SK-N-MC (cell line): ENCODE measurements around the gene PPEF2.
"Not testable (repeated sequence)": the region's sequence is repeated elsewhere in the genome, so short reads cannot be mapped to it uniquely, and the experiment has no call there.

Experiments used
- DNase-seq: peaks from one replicate; pipeline ENCODE4 v3.0.0-alpha.2; 2011; ENCODE audit warnings: low read depth, low spot score
- H3K27ac ChIP-seq: fragments of 200-600 bp; sonication (generic); 2 replicates; pipeline ENCODE4 v1.5.1; 2016; ENCODE audit warnings: mixed run types
- H3K36me3 ChIP-seq: fragments of 200-600 bp; sonication (generic); 2 replicates; pipeline ENCODE4 v1.6.1; 2017; ENCODE audit warnings: antibody characterized with exemption, low read length, mixed read lengths; ENCODE audit not compliant: insufficient read depth
- H3K4me3 ChIP-seq: fragments of 200-600 bp; sonication (generic); 2 replicates; pipeline ENCODE4 v1.5.1; 2016
- H3K9ac ChIP-seq: fragments of 200-600 bp; sonication (generic); 2 replicates; pipeline ENCODE4 v1.8.0; 2017; ENCODE audit warnings: mixed run types, mixed read lengths; ENCODE audit not compliant: insufficient read length
- H3K9me3 ChIP-seq: fragments of 200-600 bp; sonication (generic); 2 replicates; pipeline ENCODE4 v1.6.1; 2017; ENCODE audit warnings: low read depth, mild to moderate bottlenecking, antibody characterized with exemption, low read length, moderate library complexity, mixed read lengths
- EZH2 ChIP-seq: fragments of 200-600 bp; sonication (generic); IDR thresholded peaks from one replicate; pipeline ENCODE4 v1.6.1; 2017; ENCODE audit warnings: antibody characterized with exemption
- FOXP2 ChIP-seq: optimal IDR thresholded peaks from 2 replicates; pipeline ENCODE3; 2011; ENCODE audit warnings: mild to moderate bottlenecking, moderate library complexity; ENCODE audit not compliant: insufficient read depth; ENCODE audit errors: extremely low read length, control extremely low read depth
- POLR2AphosphoS5 ChIP-seq: IDR thresholded peaks from 2 replicates; pipeline ENCODE4 v1.6.1; 2012; ENCODE audit warnings: mild to moderate bottlenecking, low read depth, low read length, borderline replicate concordance

The PPEF2 gene

DNA sequence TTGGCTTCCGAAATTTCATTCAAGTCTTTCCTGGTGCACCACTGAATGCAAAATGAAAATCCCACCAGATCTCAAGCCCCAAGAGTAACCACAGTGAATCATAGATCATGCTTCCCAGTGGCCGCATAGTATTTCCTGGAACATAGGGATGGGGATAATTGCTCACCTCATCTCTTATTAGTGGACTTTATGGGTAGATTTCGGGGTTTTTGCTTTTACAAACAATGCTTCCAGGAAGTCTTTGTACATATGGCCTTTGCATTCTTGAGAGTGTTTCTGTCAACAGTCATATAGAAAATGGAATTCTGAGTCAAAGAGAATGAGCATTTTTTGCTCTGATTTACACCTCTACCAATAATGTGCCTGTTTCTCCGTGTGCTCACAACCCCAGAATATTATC lies 53.4 kb downstream of the PPEF2 start:
- no peaks in the 10 kb centered on the region for H3K36me3 ChIP-seq
- H3K27ac ChIP-seq, result peak overlapping the region; percentile 12; the same call in 1 of the 2 replicates
- TF ChIP-seq POLR2AphosphoS5 (no peak), FOXP2 (no peak), EZH2 (no peak)
- no peak overlapping the region for H3K4me3 ChIP-seq
- no peak overlapping the region for H3K9ac ChIP-seq
- no peak for DNase-seq
- no peaks in the 10 kb centered on the region for H3K9me3 ChIP-seq

- not testable (repeated sequence) for H3K9ac ChIP-seq, H3K36me3 ChIP-seq, H3K9me3 ChIP-seq
- Histone ChIP-seq H3K27ac (peak overlapping the region; percentile 22; the same call in 1 of the 2 replicates), H3K4me3 (peak overlapping the region; percentile 44; the same call in 1 of the 2 replicates)
- peak; percentile 95 for DNase-seq
Observed at GRCh38 chr4:75848171-75848760, 54.0 kb downstream of the PPEF2 start.

DNA sequence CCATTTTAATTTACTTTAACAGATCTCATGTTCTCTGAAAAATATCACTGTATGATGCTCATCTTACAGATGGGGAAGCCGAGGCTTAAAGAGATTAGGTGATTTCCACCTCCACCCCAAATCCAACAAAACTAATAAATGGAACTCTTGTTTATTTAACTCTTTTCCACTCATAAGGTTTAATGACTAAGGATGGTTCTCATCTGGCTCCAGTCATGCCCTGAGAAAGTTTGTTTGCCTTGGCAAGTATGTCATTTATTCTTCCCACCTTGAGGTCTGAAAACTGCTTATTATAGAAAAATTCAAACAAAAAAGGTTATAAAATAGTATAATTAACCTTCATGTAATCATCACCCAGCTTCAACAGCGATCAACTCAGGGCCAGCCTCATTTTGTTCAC lies 56.3 kb downstream of the PPEF2 start:
- no peak for TF ChIP-seq POLR2AphosphoS5
- no peak for TF ChIP-seq EZH2
- TF ChIP-seq FOXP2, result no peak
- no peak overlapping the region for H3K9ac ChIP-seq
- H3K9me3 ChIP-seq, result no peaks in the 10 kb centered on the region
- H3K36me3 ChIP-seq, result no peaks in the 10 kb centered on the region
- DNase-seq, result no peak
- H3K27ac ChIP-seq, result no peak overlapping the region
- no peak overlapping the region for H3K4me3 ChIP-seq

DNA sequence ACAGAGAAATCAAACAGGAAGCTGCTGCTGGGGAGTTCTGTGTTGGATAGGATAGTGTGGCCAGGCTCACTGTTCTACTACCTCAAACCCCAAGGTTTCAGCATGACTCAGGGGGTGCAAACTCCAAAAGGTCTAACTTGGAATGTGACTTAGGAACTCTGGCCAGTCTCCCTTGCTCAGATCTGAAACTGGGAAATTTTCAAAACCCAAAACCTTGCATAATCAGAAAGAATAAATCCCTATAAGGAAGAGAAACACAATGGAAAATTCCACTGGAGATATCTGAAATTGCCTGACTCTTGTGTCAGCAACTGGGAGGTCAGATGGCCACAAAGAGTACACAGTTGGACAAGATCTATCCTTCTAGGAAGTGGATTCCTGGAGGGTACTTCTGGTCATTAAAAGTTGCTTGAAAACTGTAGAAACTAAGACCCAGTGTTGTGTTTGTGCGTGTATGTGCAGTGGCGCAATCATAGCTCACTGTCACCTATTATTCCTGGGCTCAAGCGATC lies 58.0 kb downstream of the PPEF2 start:
- Histone ChIP-seq H3K9me3 (no peaks in the 10 kb centered on the region), H3K4me3 (no peak overlapping the region), H3K9ac (peak overlapping the region; percentile 5), H3K36me3 (no peaks in the 10 kb centered on the region), H3K27ac (peak overlapping the region; percentile 49; the same call in 1 of the 2 replicates)
- DNase-seq, result no peak
- TF ChIP-seq POLR2AphosphoS5 (no peak), FOXP2 (no peak), EZH2 (no peak)

- DNase-seq, result no peak
- Histone ChIP-seq H3K9me3 (no peaks in the 10 kb centered on the region), H3K4me3 (no peak overlapping the region), H3K27ac (peak overlapping the region; percentile 49; the same call in 1 of the 2 replicates), H3K36me3 (no peaks in the 10 kb centered on the region), H3K9ac (no peak overlapping the region)
- TF ChIP-seq POLR2AphosphoS5 (no peak), EZH2 (no peak), FOXP2 (no peak)
Observed at GRCh38 chr4:75843596-75843995, 58.7 kb downstream of the PPEF2 start.

- no peaks in the 10 kb centered on the region for H3K9me3 ChIP-seq
- no peak overlapping the region for H3K4me3 ChIP-seq
- DNase-seq, result no peak
- H3K36me3 ChIP-seq, result no peaks in the 10 kb centered on the region
- H3K27ac ChIP-seq, result peak overlapping the region; percentile 25; the same call in 1 of the 2 replicates
- no peak overlapping the region for H3K9ac ChIP-seq
- TF ChIP-seq FOXP2, result no peak
- no peak for TF ChIP-seq EZH2
- TF ChIP-seq POLR2AphosphoS5, result no peak
Observed at GRCh38 chr4:75841641-75842520, 60.4 kb downstream of the PPEF2 start.

GRCh38 chr4:75834772-75835154 lies 67.5 kb downstream of the PPEF2 start:
- Histone ChIP-seq H3K36me3 (no peaks in the 10 kb centered on the region), H3K4me3 (no peak overlapping the region), H3K9me3 (no peaks in the 10 kb centered on the region), H3K9ac (no peak overlapping the region), H3K27ac (no peak overlapping the region)
- DNase-seq, result no peak
- TF ChIP-seq FOXP2, result no peak
- no peak for TF ChIP-seq POLR2AphosphoS5
- TF ChIP-seq EZH2, result no peak

DNA sequence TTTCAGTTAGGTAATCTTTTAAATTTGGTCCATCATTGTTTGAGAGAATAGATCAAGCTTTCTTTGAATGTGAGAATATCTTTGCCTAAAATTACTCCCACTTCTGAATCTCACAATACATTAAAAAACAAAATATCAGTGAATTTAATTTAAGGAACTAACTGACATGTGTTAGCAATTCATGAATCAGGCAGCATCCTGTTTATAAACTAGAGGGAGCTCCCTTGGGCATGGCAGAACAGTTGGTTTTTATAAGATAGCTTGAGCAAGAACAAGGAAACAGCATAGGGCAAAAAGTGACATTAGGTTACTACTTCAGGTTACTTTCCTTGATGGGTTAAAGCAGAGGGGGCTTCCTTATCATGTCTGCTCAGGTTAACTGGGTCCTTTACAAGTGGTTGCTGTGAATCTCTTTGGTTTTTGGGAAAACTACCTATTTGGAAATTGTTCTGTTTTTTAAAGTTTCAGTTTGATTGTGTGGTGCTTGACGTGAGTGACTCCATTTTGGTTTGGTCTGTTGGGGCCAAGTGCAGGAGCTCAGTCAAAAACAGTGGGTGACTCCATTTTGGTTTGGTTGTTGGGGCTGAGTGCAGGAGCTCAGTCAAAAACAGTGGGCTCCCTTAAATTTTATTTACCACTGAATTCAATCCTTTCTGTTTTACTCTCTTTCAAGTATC lies 68.0 kb downstream of the PPEF2 start:
- no peak overlapping the region for H3K9ac ChIP-seq
- DNase-seq, result no peak
- no peak overlapping the region for H3K4me3 ChIP-seq
- H3K36me3 ChIP-seq, result no peaks in the 10 kb centered on the region
- no peak for TF ChIP-seq POLR2AphosphoS5
- TF ChIP-seq FOXP2, result no peak
- TF ChIP-seq EZH2, result no peak
- no peaks in the 10 kb centered on the region for H3K9me3 ChIP-seq
- H3K27ac ChIP-seq, result no peak overlapping the region
